Kidney (tissue), 14 donors: ENCODE measurements around the gene KDM3B. TPM values are rescaled to one million over a fixed set of nuclear protein-coding genes. Genes with fewer than 3 reads are reported as not detected.

ENCODE experiments used
- DNase-seq, 5 donors: peaks; one replicate each; pipeline ENCODE4 v3.0.0-alpha.2; 2013 to 2020
- FAIRE-seq: peaks from 2 replicates; lab custom pipeline; 2012; peaks lifted over from hg19 to GRCh38; lab: Jason Lieb, UNC
- H3K27ac ChIP-seq, 2 donors: one replicate each; pipeline ENCODE4 v1.7.0; 2013; ENCODE audit warnings: low read depth in 2 of 2, low read length in 2 of 2, inconsistent platforms in 1 of 2
- H3K27me3 ChIP-seq: one replicate; pipeline ENCODE4 v1.7.1; 2013; ENCODE audit warnings: low read length, inconsistent platforms; ENCODE audit not compliant: control insufficient read depth, insufficient read depth
- H3K36me3 ChIP-seq, 3 donors: one replicate each; pipeline versions ENCODE4 v1.7.0 to v1.7.1; 2013; ENCODE audit warnings: low read length in 3 of 3, control low read depth in 1 of 3, inconsistent platforms in 1 of 3; ENCODE audit not compliant: insufficient read depth in 3 of 3, control insufficient read depth in 2 of 3
- H3K4me1 ChIP-seq, 3 donors: one replicate each; pipeline versions ENCODE4 v1.7.0 to v1.7.1; 2013; ENCODE audit warnings: low read length in 3 of 3, inconsistent platforms in 1 of 3, low read depth in 1 of 3; ENCODE audit not compliant: control insufficient read depth in 2 of 3, insufficient read depth in 2 of 3
- H3K4me3 ChIP-seq, 3 donors: one replicate each; pipeline versions ENCODE4 v1.7.0 to v1.8.1; 2013; ENCODE audit warnings: low read length in 3 of 3, control low read depth in 1 of 3, inconsistent platforms in 1 of 3
- H3K9ac ChIP-seq, 3 donors: one replicate each; pipeline versions ENCODE4 v1.7.0 to v1.7.1; 2013; ENCODE audit warnings: low read length in 3 of 3, control low read depth in 1 of 3, inconsistent platforms in 1 of 3
- H3K9me3 ChIP-seq, 3 donors: one replicate each; pipeline versions ENCODE4 v1.7.0 to v1.7.1; 2013; ENCODE audit warnings: low read length in 3 of 3, control low read depth in 1 of 3, inconsistent platforms in 1 of 3; ENCODE audit not compliant: control insufficient read depth in 2 of 3, insufficient read depth in 1 of 3
- CTCF ChIP-seq: IDR thresholded peaks from 3 replicates; pipeline ENCODE4 v1.5.1; 2012; ENCODE audit warnings: mild to moderate bottlenecking, moderate library complexity, borderline replicate concordance; ENCODE audit not compliant: insufficient read depth; ENCODE audit errors: extremely low read depth
- intact Hi-C: fragments of 100-400 bp; cut with DNase I; formaldehyde crosslinking; loops from one replicate; pipeline ENCODE4 v1.11.1; 2022
- polyA plus RNA-seq: library from polyadenylated mRNA; stranded (reverse); fragments of 350-450 nt; fragmentation: Illumina TruSeq; extraction: RNeasy Lipid Tissue Mini Kit (QIAGEN cat#74804); gene quantifications from one replicate; pipeline ENCODE4 v1.2.3, GENCODE V29; 2014; ENCODE audit warnings: low read depth, low replicate concordance; ENCODE audit not compliant: insufficient read depth
- total RNA-seq: library from RNA; stranded (reverse); fragmentation: NEBNext Ultra II Directional; extraction: Animal tissue kit (Norgen Biotek cat#: 25700); gene quantifications from one replicate; pipeline ENCODE4 v1.2.1, GENCODE V29; 2021
- donor health status: control.
- donor health status: control.
- donor health status: control.
- donor health status: control.
- donor health status: control.
- donor health status: DM: yes; HTN: yes; CAD: no.
- donor health status: Normal renal cell carcinoma (clear cell type).

KDM3B gene
- total and polyA plus RNA-seq, 2 donors from 2014 or later, result 18.5 to 69.6 TPM

GRCh38 chr5:138461343-138462125 lies 109.0 kb downstream of the KDM3B start:
- DNase-seq (no peak), FAIRE-seq (no peak)
- Histone ChIP-seq H3K36me3 (peaks cover 0 to 2% (median 0%) of the 10 kb centered on the region in 3 donors), H3K27me3 (no peaks in the 10 kb centered on the region), H3K4me3 (no peak overlapping the region), H3K27ac (no peak overlapping the region), H3K9ac (no peak overlapping the region), H3K4me1 (peaks cover 0 to 8% (median 6%) of the 10 kb centered on the region in 3 donors), H3K9me3 (no peaks in the 10 kb centered on the region)
- TF ChIP-seq CTCF, result no peak
- intact Hi-C loops, result no loop called here

- peak; percentile 13 for TF ChIP-seq CTCF
- H3K27ac ChIP-seq, result peak overlapping the region; percentile 92 to 98
- H3K36me3 ChIP-seq, result peaks cover 2 to 22% (median 6%) of the 10 kb centered on the region in 3 donors
- no peak for FAIRE-seq
- peaks cover 0 to 13% (median 6%) of the 10 kb centered on the region in 3 donors for H3K4me1 ChIP-seq
- no peaks in the 10 kb centered on the region for H3K27me3 ChIP-seq
- no peaks in the 10 kb centered on the region for H3K9me3 ChIP-seq
- peak; percentile 55 to 84 (median 76) for DNase-seq
- intact Hi-C loops, result no loop called here
- peak overlapping the region; percentile 32 to 88 (median 43) for H3K9ac ChIP-seq
- H3K4me3 ChIP-seq, result peak overlapping the region; percentile 57 to 78 (median 68)
Observed at GRCh38 chr5:138463419-138464007, 111.0 kb downstream of the KDM3B start.

DNA sequence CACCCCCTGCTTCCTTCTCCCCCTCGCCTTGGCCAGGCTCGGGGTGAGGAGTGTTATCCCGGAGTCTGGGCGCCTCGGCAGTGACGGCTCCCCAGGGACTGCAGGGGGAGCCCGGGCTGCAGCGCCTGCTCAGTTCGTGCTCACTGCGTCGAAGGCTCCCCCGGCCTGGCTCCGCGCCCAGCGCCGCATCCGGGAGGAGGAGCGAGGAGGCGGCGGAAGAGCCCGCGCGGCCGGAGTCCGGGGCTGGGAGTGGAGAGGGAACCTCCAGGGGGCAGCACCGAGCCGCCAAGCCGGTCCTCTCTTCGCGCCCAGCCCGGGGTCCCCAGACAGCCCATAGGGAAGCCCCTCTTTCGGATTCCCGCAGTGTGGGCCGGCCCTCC lies 111.5 kb downstream of the KDM3B start:
- H3K9ac ChIP-seq, result peak overlapping the region; percentile 43 to 88 (median 48)
- TF ChIP-seq CTCF, result peak; percentile 51

More for the DNA sequence above, 111.5 kb downstream of the KDM3B start:
- Histone ChIP-seq H3K4me3 (peak overlapping the region; percentile 57 to 78 (median 68)), H3K36me3 (peaks cover 2 to 23% (median 6%) of the 10 kb centered on the region in 3 donors), H3K4me1 (peaks cover 0 to 13% (median 6%) of the 10 kb centered on the region in 3 donors), H3K9me3 (no peaks in the 10 kb centered on the region), H3K27me3 (no peaks in the 10 kb centered on the region), H3K27ac (peak overlapping the region; percentile 92 to 98)
- no peak for FAIRE-seq
- peak; percentile 96 to 99 (median 98) for DNase-seq
- intact Hi-C loops, result no loop called here
